HUDEP-2 (cell line): Measurements from ENCODE around the gene PEA15.

Experiments
- DNase-seq, 76 experiments: peaks; one replicate each; lab custom pipeline; 2025; ENCODE audit not compliant: unreplicated experiment in 76 of 76; lab: John Stamatoyannopoulos, UW

PEA15 gene

DNA sequence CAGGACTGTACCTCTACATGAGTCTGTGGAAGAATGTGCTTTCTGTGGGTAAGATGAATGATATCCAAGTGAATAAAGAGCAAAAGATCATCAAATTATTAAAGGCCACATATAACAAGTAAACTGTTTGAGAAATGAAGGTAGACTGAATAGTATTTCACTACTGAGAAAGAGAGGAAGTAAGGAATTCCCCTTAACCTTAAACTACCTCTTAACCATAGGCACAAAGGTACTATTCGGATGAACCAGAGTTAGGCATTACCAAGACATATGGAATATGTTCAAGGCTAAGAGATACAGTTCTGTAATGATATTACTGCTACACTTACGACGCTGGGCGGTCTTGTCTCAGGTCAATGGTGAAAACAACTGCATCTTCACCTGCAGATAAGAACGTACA is 31.6 kb downstream of the PEA15 start:
- no peak for DNase-seq

DNA sequence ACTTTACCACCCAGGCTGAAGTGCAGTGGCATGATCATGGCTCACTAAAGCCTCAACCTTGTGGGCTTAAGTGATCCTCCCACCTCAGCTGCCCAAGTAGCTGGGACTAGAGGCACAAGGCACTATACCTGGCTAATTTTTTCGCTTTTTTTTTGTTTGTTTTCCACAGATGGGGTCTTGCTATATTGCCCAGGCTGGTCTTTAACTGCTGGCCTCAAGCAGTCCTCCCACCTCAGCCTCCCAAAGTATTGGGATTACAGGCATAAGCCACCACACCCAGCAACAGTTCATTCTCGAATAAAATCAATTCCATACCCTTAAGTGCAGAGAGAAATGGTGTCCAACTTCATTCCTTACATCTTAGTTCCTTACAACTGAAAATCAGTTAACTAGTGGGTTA is 32.4 kb downstream of the PEA15 start:
- DNase-seq: no peak

DNA sequence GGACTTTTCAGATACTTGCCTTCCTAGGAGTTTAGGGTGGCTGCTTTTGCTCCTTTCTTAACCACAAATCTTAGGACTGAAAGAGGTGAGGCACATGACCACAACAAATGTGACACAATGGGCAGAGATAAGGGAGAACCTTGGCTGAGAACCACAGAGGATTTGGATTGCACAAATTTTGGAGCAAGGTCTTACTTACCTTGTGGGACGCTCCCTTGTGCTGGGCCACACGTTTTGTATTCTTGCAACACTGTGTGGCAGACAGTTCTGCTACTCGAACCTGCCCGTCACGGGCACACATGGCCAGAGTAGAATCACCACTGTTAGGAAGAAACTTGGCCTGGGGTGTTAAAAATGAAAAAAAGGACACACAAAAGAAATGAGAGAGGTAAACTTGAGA is 33.2 kb downstream of the PEA15 start:
- peak in 1 of 76 experiments; percentile 5 for DNase-seq

DNA sequence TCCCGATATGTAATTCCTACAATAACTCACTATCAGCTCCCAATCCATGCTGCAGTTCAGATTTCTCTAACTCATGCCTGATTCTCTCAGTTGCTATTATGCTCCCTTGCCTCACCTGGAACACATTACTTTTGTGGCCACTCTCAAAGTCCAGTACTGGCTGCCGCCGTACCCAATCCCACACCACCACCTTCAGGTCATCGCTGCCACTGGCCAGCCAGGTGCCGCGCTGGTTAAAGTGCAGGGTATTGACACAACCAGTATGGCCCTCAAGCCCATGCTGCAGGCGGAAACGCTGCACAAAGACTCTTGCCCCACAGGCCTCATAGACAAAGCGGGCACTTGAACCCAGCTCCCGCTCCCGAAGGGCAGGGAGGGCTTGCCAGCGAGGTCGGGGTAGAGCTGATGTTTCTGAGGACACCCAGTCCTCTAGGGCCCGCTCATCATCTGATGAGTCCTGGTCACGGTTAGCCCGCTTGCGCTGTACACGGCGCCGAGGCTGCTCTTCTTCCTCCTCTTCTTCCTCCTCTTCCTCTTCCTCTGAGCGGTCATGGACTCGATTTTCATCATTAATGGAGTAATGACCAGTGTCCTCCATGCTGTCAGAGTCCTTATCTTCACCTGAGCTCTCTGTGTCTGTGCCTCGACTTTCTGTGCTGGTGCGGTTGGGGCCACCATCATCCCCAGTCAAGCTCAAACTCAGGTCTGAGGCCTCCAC is 34.6 kb downstream of the PEA15 start:
- no peak for DNase-seq

DNA sequence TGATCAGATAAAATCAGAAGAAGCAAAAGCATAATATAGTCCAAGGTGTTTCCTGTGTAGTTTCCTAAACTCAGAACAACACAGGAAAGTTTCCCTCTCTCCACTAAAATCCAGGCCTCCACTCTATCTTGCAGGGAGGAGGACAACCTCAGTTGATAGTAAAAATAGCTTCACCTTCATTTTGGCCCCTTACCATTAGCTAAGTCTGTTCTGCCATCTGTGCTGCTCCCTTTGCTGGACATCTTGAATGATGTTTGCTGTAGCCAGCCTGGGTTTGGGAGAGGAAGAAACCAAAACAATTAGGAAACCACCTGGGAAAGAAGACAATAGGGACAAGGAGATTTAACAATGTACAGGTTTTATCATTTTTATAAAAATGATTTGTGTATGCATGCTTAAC is 38.6 kb downstream of the PEA15 start:
- DNase-seq: no peak

DNA sequence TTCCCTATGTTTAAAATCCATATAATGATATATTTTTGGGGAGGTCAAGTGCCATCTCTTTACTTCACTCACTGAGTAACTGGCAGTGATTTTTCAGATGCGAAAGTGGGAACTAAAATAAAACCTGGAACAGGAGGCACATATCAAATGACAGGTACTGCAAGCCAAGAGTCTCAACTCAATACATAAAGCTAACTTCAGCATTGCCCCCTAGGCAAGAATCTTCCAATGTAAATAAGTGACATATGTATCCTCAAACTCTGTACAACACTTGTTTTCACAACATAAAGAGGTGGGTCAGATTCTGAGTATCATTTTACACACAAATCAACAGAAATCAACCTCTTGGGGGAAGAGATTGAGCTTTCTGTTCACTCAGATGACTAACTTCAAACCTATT is 39.0 kb downstream of the PEA15 start:
- DNase-seq: no peak

DNA sequence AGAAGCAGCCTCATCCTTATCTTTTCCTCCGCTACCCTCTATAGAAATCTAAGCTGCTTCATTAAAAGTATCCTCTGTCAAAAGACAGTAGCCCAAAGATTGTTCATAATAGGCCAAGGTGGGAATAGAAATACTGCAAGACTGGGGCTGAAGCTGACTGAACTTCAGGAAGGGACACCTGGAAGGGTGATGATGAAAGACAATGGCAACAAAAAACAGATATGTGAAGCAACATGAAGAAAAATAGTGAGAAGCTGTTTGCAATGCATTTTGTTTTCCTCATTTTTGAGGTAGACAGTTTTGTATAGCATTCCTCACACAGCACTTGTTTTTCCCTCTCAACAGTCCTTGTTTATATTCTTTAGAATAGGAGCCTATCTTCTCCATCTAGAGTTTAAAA is 40.2 kb downstream of the PEA15 start:
- no peak for DNase-seq

DNA sequence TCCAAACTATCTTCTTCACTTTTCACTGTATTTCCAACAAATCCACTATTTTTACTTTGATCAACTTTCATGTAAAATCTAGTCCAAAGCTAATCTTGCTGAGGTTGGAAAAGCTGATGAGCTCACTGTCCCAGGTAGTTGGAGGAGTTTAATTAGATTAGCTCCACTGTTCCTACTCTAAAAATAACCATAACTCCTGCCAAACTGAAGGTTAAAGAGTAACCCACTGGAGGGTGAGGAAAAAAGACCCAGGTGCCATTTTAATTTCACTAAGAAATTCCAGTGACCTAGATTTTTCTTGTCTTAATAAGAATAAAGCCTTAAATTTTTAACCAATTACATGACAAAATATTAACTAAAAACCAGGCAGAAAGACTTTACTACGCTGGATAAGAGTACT is 41.9 kb downstream of the PEA15 start:
- DNase-seq: no peak

DNA sequence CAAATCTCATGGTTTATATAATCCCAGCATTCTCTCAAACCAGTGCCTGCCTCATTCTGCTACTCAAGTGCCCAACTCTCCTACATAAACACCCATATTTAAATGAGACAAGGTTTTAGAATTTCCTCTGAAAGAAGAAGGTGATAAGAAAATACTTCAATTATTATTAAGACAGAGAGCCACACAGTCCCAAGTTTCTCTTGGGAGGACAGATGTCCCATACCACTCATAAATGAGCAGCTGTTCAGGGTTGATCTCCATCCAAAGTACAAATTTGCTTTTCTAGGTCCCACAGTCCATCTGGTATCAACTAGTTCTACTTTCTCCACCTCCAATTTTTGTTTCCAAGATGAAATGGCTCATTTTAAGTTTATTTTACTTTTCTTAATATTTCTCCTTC is 45.8 kb downstream of the PEA15 start:
- DNase-seq: no peak

DNA sequence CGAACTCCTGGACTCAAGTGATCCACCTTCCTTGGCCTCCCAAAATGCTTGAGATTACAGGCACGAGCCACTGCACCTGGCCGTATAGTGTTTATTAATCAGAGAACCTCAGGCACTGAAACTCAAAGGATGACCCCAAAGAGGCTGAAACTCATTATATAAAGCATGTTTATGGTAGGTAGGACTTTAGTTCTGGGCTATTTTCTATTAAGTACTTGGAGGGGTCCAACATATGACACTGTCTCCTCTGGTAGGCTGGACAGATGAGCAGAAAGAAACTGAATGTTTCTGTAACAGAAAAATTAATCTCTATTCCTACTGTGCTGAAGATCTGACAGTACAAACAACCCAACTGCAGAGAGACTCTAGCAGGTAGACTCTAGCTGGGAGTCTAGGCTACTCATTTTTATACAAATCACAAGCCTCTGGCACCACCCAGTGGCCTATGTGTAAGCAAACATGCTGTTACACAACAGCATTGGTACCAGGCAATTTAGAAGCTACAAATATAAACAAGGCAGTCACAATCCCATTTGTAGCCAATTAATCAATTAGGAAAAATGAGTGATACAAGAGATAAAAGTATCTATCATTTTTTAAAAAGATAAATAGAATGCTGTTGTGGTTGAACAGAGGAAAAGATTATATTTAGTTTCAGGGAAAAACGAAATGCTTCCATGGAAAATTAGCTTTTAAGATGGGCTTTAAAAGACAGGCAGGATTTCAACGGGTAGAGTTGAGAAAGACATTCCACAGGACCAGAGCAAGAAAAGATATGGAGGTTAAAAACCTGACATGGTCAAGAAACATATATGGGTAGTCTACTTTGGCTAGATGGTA is 46.7 kb downstream of the PEA15 start:
- peak in 55 of 76 experiments; percentile 3 to 56 (median 33) for DNase-seq

DNA sequence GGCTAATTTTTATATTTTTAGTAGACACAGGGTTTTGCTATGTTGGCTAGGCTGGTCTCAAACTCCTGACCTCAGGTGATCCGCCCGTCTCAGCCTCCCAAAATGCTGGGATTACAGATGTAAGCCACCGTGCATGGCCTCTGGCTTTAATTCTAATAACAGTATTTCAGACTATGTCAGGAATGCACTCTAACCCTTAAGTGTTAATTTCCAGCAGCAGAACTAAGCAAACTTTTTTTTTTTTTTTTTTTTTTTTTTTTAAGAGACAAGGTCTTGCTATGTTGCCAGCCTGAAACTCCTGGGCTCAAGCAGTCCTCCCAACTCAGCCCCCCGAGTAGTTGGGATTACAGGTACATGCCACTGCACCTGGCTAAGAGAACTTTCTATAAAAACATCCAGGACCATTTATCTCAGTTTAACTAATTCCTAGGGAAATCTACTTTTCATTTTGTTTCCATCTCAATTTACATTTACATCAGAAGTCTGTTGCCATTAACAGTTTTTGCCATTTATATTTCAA is 50.7 kb downstream of the PEA15 start:
- no peak for DNase-seq

DNA sequence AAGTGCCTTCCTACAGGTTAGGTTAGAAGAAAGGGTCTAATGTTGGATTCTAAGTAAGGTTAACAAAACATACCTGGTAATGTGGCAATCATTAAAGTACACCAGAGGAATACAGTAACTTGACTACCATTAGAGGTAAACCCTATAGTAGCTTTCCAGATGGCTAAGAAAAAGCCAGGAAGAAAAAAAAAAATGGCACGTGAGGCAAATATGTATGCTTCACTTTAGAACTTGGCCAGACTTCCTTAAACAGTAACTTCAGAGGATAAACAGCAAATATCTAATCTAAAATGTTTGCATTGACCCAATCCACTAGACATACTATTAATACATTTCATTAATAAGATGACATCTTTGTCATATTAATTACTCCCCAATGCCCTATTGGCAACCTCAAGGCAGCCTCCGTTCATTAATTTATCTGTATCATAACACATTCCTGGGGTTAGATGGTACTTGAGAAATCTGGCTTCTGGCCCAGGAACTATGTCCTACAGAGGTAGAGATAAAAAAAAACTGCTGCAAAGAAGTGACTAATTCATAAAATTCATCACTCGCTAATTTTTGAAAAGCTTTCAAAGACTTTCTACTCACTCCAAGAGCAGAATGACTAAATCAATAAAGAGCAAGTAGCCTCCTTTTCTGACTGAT is 51.3 kb downstream of the PEA15 start:
- DNase-seq: peak in 59 of 76 experiments; percentile 3 to 82 (median 54)

DNA sequence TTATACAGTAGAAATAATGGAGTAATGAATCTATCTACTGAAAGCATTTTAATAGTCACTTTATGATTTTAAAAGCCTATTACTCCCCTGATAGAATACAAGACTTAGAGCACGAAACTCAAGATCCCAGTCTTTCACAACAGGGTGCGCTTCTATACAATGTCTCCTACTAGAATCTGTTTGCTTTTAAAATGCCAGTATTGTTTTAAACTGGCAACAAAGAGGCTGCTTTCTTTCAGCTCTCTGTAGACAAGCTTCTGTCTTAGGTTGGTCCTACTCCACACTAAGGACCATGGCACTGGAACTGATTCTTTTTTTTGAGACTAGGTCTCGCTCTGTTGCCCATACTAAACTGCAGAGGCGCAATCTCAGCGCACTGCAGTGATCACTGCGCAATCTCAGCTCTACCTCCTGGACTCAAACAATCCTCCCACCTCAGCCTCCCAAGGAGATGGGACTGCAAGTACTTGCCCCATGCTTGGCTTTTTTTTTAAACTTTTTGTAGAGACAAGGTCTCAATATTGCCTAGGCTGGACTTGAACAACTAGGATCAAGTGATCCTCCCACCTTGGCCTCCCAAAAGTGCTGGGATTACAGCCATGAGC is 52.3 kb downstream of the PEA15 start:
- DNase-seq: no peak

DNA sequence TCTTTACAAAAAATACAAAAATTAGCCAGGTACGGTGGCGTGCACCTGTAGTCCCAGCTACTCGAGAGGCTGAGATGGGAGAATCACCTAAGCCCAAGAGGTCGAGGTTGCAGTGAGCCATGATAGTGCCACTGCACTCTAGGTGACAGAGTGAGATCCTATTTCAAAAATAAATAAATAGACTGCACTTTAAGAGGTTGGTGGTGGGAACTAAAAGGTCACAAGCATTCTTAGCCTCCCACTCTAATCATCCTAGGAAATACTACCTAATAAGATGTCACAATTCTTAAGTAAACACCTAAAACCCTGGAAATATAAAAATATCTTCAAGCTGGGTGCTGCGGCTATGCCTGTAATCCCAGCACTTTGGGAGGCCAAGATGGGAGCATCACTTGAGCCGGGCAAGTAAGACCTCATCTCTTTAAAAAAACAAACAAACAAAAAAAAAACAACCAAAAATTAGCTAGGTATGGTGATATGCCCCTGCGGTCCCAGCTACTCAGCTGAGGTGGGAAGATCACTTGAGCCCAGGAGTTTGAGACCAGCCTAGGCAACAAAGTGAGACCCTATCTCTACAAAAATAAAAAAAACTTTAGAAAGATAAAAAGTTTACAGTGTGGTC is 53.1 kb downstream of the PEA15 start:
- no peak for DNase-seq

DNA sequence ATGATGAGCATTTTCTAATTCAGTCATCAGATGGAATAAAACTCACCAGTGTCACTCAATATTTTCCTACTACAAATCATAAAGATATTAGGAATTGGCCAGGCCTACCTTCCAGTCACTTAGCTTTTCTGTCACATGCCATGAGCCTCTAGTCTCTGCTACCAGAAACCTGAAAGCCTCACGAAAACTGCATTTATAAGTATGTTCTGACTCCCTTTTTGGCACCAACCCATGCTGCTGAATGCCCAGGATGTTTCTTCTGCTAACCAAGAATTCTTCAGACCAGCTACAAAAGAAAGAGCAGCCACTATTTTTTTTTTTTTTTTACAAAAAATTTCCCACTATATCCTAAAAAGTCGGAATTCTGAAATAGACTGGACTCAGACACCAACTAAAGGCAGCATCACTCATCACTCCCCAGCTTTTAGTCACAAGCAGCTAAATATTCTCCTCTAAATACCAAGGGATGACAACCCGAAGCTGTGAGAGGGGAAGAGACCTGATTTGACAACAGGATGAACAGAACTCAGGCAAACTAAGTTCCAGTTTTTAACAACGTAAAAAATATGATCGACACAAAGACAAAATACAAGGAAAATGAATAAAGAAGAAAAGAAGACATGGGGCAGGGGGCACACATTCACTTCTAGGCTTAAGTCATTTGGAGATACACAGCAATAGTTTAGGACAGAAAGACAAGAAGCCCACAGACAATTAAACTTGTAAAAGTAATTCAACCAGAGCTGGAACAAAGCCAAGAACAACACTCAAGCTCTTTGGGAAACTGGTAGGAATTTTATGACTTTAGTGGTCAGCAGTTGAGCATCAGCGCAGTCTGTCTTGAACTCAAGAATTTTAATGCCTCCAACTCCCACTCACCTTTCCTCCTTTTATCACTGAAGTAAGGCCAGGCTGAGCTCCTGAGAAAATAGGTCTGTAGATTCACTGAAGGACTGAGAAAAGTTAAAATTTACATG is 55.5 kb downstream of the PEA15 start:
- DNase-seq: peak in 7 of 76 experiments; percentile 1 to 26 (median 11)

DNA sequence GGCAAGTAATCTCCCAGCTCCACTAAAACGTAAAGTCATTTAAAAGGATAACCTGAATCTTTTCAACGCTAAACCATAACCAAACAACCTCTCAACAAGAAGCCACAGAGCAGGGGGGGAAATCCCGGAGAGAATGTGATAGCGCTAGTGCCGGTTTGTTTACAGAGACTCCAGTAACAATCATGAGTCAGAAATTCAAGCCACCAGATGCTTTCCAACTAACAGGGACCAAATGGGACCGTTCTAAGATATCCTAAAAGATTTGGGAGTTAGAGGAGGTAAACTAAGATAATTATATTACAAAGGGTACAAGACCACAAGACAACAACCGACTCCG is 56.3 kb downstream of the PEA15 start:
- DNase-seq: peak in 31 of 76 experiments; percentile 0 to 63 (median 24)

DNA sequence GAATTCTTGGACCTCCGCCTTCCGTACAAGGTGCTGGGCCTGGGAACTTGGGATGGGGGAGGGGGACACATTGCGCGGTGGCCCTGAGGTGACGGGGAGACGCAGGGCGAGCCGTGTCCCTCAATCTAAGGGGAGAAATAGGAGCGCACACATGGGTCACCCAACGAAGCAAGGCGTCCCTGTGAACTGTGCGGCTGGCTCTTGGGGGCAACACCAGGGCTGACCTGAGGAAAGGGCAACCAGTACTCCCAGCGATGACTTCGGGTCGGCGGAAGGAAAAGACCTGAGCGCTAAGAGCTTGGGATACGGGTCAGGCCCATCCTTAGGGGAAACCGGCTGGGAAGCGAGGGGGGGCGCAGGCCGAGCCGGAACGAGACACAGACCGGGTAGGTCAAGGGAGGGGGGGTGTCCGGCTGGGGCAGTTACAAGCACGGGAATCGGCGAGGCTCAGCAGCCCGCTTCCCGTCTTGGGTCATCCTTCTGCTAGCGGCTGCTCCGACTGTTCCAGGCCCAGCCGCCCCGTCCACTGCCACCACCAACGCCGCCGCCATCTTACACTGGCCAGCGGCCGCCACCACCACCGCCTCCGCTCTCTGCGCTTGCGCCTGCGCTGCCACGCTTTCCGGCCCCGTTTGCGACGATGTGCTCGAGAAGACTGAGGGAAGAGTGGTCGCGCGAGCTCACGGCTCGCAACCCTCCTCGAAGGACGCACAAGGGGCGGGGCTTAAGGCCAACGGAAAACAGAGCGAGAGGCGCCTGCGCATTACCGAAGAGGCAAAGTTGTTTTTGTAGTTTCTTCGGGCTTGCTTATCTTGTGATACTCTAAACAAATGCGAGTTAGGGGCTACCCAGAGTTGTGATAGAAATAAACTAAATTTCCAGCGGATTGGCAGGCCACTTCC is 57.0 kb downstream of the PEA15 start, which contains the start of gene DCAF8:
Gene DCAF8 (minus strand): TSS at position 657 of the 902 bp plus-strand sequence. CDS start 18,541 bp downstream, outside the sequence.
- peak; percentile 45 to 98 (median 94) for DNase-seq

DNA sequence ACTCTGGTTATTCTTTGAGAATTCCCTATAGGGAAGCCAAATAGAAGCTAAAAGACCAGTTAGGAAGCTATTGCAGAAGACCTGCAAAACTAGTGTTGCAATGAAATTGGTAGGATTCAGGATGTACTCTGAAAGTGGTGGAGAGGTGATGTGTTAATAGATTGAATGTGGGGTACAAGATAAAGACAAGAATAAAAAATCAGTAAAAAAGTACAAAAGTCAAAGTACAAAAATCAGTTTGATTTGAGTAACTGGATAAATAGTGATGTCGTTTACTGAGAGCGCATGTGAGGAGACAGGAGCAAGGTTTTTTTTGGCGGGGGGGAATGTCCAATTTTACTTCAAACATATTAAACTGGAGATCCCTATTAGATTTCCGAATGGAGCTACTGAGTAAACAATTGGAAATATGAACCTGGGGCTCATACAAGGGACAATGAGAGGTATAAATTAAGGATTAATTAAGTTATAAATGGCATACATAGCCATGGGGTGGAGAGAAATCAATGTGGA is 59.7 kb downstream of the PEA15 start:
- no peak for DNase-seq
